HG03432 (cell line): ENCODE data around the gene RBCK1.
"Not testable (repeated sequence)": the region's sequence is repeated elsewhere in the genome, so short reads cannot be mapped to it uniquely, and the experiment has no call there.

ENCODE experiments used
- ATAC-seq: cut with Tn5 transposase; IDR thresholded peaks from one replicate; pipeline ENCODE4 v1.9.1; 2021; ENCODE audit warnings: mild to moderate bottlenecking, moderate library complexity; ENCODE audit not compliant: unreplicated experiment

RBCK1 gene

DNA sequence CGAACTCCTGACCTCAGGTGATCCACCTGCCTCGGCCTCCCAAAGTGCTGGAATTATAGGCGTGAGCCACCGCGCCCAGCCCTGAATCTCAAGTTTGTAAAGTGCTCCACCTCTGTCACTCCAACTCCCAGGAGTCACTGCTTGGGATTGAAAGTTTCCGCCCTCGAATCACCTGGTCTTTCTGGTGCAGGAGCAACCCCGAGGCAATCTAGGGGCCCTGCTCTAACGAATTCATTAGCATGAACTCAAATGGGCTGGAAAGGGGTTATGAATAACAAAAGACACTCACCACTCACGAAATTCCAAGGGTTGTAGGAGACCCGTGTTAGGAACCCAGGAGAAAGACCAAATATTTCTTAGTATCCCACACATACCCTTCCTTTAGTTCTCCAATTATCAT, 26.1 kb downstream of the RBCK1 start:
- ATAC-seq: no peak

DNA sequence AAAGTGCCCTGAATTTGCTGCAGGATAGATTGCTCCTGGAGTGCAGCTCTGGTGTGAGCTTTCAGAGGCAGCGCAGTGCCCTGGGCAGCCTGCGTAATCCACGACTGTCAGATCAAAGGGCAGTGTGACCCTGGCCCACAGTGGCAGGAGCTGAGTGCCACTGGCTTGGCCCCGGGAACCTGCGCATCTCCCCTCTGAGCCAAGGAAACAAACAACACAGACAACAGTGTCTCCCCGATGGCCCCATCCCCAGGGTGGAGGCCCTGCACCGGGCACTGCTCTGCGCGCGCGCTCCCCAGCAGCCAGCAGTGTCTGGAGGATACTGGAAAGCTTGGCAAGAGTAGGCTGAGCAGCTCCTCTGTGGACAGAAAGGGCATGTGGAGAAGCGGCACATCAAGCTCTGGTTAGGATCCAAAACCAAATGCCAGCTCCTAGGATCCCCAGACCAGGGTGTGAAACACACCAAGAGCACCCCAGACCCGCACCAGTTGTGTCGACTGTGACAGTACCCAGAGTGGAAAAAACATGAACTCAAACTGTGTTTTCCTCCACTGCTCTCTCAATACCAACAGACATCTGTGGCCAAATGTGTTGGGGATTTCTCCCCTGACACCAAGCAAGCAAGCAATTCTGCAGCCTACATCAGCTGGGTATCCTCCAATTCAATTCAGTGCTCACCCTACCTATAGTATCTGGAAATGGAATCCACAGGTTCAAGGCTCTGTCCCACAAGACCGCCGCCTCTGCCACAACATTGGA, 26.7 kb downstream of the RBCK1 start:
- ATAC-seq: no peak

DNA sequence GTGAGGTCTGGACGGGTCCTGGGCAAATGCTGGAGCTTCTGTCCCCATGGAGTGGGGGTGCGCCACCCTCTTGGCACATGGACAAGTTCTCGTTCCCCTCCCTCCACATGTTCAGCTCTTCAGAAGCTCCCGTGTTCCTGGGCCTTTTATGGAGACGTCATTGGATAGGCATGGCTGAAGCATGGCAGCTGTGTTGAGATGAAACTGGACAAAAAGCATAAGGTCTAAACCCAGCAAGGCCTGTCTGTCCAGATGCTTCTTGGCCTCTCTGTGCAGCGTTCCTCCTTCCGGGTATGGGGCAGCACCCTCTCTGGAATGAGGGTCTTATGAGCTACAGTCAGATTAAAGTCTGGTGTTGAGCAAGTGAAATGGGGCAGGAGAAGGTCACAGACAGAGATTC, 27.5 kb downstream of the RBCK1 start:
- no peak for ATAC-seq

DNA sequence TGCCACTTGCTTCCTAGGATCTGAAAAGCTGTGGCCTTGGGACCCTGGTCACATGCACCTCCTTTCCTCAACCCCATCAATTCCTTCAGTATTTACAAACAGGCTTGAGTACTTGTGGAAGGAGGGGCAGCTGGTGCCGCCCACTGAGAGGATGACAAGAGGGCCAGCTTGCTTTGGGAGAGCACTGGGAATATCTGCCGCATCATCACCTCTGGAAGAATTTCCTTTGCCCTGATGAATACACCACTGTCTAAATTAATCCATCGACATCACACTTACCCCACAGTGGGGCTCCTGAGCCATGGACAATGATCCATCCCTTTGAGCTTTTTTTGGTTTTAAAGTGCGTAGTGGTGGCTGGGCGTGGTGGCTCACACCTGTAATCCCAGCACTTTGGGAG, 28.4 kb downstream of the RBCK1 start:
- no peak for ATAC-seq

- ATAC-seq: no peak
Observed at GRCh38 chr20:437787-438486, 29.8 kb downstream of the RBCK1 start.

- ATAC-seq: peak; percentile 47
Observed at GRCh38 chr20:438571-439469, 30.7 kb downstream of the RBCK1 start.

DNA sequence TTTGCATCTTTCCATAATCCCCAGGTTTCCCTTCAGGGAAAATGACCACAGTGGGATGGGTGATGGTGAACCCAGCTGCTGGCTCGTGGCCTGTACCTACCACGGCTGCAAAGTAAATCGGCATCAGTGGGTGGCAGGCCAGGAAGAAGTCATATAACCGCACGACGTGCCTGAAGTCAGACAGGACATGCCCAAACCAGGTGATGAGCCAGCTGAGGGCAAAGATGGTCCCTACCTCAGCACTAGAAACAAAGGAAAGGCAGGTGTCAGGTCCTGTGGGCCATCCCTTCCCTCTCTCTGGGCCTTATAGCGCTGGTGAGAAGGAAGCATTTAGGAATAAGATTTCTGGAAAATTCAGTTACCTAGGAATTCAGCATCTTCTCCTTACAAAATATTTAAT, 32.0 kb downstream of the RBCK1 start:
- no peak for ATAC-seq

- no peak for ATAC-seq
Observed at GRCh38 chr20:440636-441035, 32.5 kb downstream of the RBCK1 start.

DNA sequence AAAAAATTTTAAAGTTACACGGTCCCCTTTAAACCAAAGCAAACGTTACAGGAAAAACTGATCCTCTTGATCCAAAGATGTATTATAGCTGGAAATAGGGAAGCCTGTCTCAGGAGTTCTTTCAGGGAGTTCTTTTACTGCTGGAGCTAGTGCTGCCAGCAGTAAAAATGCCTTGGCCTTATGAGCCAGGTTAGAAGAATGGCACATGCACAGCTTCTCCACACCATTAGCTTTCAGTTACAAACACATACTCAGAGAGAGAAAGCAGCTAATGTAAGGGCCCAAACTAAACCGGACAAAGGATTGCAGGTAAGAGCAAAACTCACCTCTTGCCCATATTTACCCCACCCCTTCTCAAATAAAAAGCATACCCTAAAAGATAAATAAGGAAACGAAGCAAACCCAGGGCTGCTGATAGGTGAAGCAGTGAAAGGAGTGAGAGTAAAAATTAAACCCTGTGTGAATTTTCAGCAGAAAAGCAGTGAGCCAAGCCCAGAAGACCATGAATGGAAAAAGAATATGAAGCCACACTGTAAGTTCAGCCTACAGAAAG, 35.2 kb downstream of the RBCK1 start:
- no peak for ATAC-seq

- ATAC-seq: no peak
Observed at GRCh38 chr20:444117-444516, 36.0 kb downstream of the RBCK1 start.

DNA sequence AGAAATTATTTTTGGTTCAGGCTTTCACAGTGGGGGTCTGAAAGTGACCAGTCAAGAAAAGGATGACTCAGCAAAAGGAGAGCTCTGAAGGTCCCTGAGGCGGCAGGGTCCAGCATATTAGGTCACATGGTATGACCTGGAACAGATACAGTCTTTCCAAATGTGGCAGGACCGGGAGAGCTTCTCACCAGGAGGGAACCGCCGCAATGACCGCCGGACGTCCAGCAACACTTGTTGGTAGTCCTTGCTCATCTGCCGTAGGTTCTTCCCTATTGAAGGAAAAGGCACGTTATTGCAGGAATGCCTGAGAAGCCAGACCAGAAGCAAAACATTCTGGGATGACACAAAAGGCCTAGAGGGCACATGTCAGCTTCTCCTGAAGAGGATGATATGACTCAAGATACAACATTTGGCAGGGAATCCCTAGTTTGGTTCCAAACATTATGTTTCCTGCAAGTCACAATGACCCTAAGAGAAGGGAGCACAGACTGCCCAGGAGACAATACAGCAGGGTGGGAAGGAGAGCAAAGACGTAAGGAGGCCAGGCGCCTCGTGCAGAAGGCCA, 36.8 kb downstream of the RBCK1 start:
- ATAC-seq: no peak

- ATAC-seq: no peak
Observed at GRCh38 chr20:445514-446336, 37.6 kb downstream of the RBCK1 start.

DNA sequence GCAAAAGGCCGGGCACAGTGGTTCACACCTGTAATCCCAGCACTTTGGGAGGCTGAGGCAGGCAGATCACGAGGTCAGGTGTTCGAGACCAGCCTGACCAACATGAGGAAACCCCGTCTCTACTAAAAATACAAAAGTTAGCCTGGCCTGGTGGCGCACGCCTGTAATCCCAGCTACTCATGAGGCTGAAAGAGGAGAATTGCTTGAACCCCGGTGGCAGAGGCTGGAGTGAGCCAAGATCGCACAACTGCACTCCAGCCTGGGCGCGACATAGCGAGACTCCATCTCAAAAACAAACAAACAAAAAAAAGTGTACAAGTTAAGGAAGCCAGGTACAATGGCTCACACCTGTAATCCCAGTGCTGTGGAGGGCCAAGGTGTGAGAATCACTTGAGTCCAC, 43.9 kb downstream of the RBCK1 start:
- not testable (repeated sequence) for ATAC-seq

DNA sequence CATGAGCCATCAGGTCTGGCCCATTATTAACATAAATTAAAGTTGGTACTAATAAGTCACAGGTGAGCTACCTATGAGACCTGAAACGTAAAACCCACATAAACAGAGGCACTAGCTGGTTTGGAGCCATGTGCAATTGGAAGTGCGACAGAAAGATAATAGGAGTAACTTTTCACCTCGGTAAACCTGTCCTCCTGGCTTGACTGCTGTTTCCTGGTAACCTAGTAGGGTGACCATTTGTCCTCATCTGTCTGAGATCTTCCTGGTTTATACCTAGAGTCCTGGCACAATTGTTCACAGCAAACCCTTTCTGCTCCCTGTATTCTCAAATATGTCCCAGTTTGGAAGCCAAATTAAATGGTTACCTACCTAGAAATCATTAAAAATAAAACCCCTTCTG, 46.9 kb downstream of the RBCK1 start:
- ATAC-seq: no peak

GRCh38 chr20:458776-459175, 50.7 kb downstream of the RBCK1 start:
- ATAC-seq: no peak

- ATAC-seq: no peak
Observed at GRCh38 chr20:460180-460579, 52.1 kb downstream of the RBCK1 start.

DNA sequence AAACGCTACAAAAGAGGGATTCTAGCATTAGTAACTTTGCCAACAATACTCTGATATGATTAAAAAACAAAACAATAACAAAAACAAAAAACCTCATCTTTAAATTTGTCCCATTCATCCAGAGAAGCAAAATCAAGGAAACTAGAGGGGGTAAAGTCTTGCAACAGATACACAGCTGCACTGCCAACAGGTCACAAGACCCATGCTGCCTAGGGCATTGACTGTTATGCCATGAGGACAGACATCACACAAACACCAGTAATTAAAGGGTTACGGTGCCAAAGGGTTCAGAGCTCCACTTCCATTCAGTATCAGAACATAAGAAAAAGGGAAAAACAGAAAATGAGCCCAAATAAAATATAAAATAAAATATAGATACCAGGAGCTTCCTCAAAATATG, 52.6 kb downstream of the RBCK1 start:
- ATAC-seq: no peak

GRCh38 chr20:461254-462198, 53.4 kb downstream of the RBCK1 start:
- peak; percentile 39 for ATAC-seq
